Stimulated activated CD4-positive, alpha-beta T cell treated with anti-CD3 and anti-CD28 coated beads, Interleukin-4, amount 100 ng/mL, for 24 hours (primary cell): ENCODE data around the gene GCN1.

Experiments
- DNase-seq: peaks from one replicate; pipeline ENCODE4 v3.0.0-alpha.2; 2020

GCN1 gene

GRCh38 chr12:120091371-120092090 is 103.0 kb downstream of the GCN1 start:
- no peak for DNase-seq

- no peak for DNase-seq
These were observed 103.8 kb downstream of the GCN1 start for GRCh38 chr12:120090626-120091295.

- DNase-seq = no peak
These were observed 104.3 kb downstream of the GCN1 start for GRCh38 chr12:120090206-120090605.

GRCh38 chr12:120089796-120090195 is 104.7 kb downstream of the GCN1 start:
- DNase-seq = no peak

- no peak for DNase-seq
These were observed 105.4 kb downstream of the GCN1 start for GRCh38 chr12:120089105-120089504.

- DNase-seq = peak; percentile 100
These were observed 107.5 kb downstream of the GCN1 start for GRCh38 chr12:120086801-120087621.

GRCh38 chr12:120085920-120086645 is 108.4 kb downstream of the GCN1 start:
- DNase-seq = no peak

GRCh38 chr12:120081641-120082040 is 112.9 kb downstream of the GCN1 start:
- DNase-seq = no peak

- DNase-seq = no peak
These were observed 114.8 kb downstream of the GCN1 start for GRCh38 chr12:120079411-120080400.

- no peak for DNase-seq
These were observed 115.6 kb downstream of the GCN1 start for GRCh38 chr12:120078868-120079267.

GRCh38 chr12:120077260-120077659 is 117.3 kb downstream of the GCN1 start:
- DNase-seq = no peak
